Stimulated activated CD4-positive, alpha-beta T cell treated with anti-CD3 and anti-CD28 coated beads, TNF-alpha, amount 100 ng/mL, for 1 hour (primary cell): ENCODE results near the gene SEMG2.

Source experiments
- DNase-seq, 3 donors: peaks; one replicate each; pipeline ENCODE4 v3.0.0-alpha.2; 2020; ENCODE audit warnings: low read depth in 3 of 3, low spot score in 1 of 3

Gene SEMG2

GRCh38 chr20:45229264-45230056, 8.3 kb downstream of the SEMG2 start:
- peak in 1 of 3 donors; percentile 23 for DNase-seq

GRCh38 chr20:45230631-45231030, 9.5 kb downstream of the SEMG2 start:
- no peak for DNase-seq

GRCh38 chr20:45235995-45236394, 14.8 kb downstream of the SEMG2 start:
- DNase-seq = no peak

GRCh38 chr20:45238139-45238538, 17.0 kb downstream of the SEMG2 start:
- DNase-seq = no peak

- DNase-seq = no peak
Observed at GRCh38 chr20:45246109-45246508, 24.9 kb downstream of the SEMG2 start.

GRCh38 chr20:45247865-45248264, 26.7 kb downstream of the SEMG2 start:
- no peak for DNase-seq

- DNase-seq = no peak
Observed at GRCh38 chr20:45248609-45249008, 27.4 kb downstream of the SEMG2 start.

- DNase-seq = no peak
Observed at GRCh38 chr20:45251884-45252560, 30.8 kb downstream of the SEMG2 start.

- no peak for DNase-seq
Observed at GRCh38 chr20:45253261-45253660, 32.1 kb downstream of the SEMG2 start.

GRCh38 chr20:45254383-45255262, 33.5 kb downstream of the SEMG2 start, which contains the start of gene SLPI:
TSS of gene SLPI (minus strand) at chr20:45254564. CDS start at chr20:45254543, 21 bp downstream.
- no peak for DNase-seq

GRCh38 chr20:45257161-45257560, 36.0 kb downstream of the SEMG2 start:
- no peak for DNase-seq

GRCh38 chr20:45257711-45258110, 36.5 kb downstream of the SEMG2 start:
- no peak for DNase-seq

- no peak for DNase-seq
Observed at GRCh38 chr20:45258259-45258658, 37.1 kb downstream of the SEMG2 start.

- no peak for DNase-seq
Observed at GRCh38 chr20:45258664-45259063, 37.5 kb downstream of the SEMG2 start.

- DNase-seq = no peak
Observed at GRCh38 chr20:45263556-45264266, 42.5 kb downstream of the SEMG2 start.

- no peak for DNase-seq
Observed at GRCh38 chr20:45266977-45267376, 45.8 kb downstream of the SEMG2 start.

- DNase-seq = no peak
Observed at GRCh38 chr20:45268531-45268930, 47.4 kb downstream of the SEMG2 start.

- DNase-seq = no peak
Observed at GRCh38 chr20:45269056-45269455, 47.9 kb downstream of the SEMG2 start.

GRCh38 chr20:45269754-45270270, 48.6 kb downstream of the SEMG2 start:
- no peak for DNase-seq
